Chondrocyte (in vitro differentiated cells): ENCODE results near the gene DNAJC5G. TPM values are rescaled to one million over a fixed set of nuclear protein-coding genes. Genes with fewer than 3 reads are reported as not detected.

Experiments used
- DNase-seq: peaks from one replicate; pipeline ENCODE4 v3.0.0; 2021; ENCODE audit warnings: mixed read lengths, low spot score
- H3K27ac Mint-ChIP-seq: one replicate; pipeline ENCODE4 v1.8.0; 2021; ENCODE audit warnings: mild to moderate bottlenecking, moderate library complexity, mixed read lengths; ENCODE audit not compliant: unreplicated experiment
- H3K27me3 Mint-ChIP-seq: 2 replicates; pipeline ENCODE4 v1.8.0; 2021; ENCODE audit warnings: low read depth, mixed read lengths
- H3K36me3 Mint-ChIP-seq: 2 replicates; pipeline ENCODE4 v1.8.0; 2021; ENCODE audit warnings: low read depth, mixed read lengths
- H3K4me1 Mint-ChIP-seq: 2 replicates; pipeline ENCODE4 v1.8.0; 2021; ENCODE audit warnings: low read depth, mild to moderate bottlenecking, mixed read lengths
- H3K4me3 Mint-ChIP-seq: one replicate; pipeline ENCODE4 v1.8.0; 2021; ENCODE audit warnings: mild to moderate bottlenecking, moderate library complexity, mixed read lengths; ENCODE audit not compliant: unreplicated experiment
- H3K9me3 Mint-ChIP-seq: 2 replicates; pipeline ENCODE4 v1.8.0; 2021; ENCODE audit warnings: low read depth, mixed read lengths
- total RNA-seq: library from RNA; stranded (reverse); gene quantifications from 3 replicates; pipeline ENCODE4 v1.2.1, GENCODE V29; 2021
- TF ChIP-seq, protein P1 (sequence below): fragments of 200-600 bp; sonication (generic); IDR thresholded peaks from 2 replicates; pipeline ENCODE4 v1.5.0; 2021; ENCODE audit warnings: antibody characterized with exemption, mild to moderate bottlenecking, moderate library complexity

DNAJC5G gene
- total RNA-seq, 1 donor from 2014 or later = not detected

DNA sequence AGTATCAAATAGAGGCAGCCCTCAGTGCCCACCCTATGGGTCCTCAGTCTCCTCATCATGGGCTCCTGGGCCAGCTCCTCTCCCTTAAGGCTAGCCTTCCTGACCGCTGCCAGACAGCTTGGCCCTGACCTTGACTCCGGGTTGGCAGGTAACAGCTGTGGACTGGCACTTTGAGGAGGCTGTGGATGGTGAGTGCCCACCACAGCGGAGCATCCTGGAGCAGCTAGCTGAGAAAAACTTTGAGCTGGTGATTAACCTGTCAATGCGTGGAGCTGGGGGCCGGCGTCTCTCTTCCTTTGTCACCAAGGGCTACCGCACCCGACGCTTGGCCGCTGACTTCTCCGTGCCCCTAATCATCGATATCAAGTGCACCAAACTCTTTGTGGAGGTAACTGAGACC lies 39.1 kb upstream of the DNAJC5G start:
- Mint-ChIP-seq H3K27me3 (no peaks in the 10 kb centered on the region), H3K4me1 (no peaks in the 10 kb centered on the region), H3K27ac (no peak overlapping the region), H3K36me3 (peaks cover 73% of the 10 kb centered on the region), H3K9me3 (no peaks in the 10 kb centered on the region), H3K4me3 (no peak overlapping the region)
- TF ChIP-seq, protein P1, sequence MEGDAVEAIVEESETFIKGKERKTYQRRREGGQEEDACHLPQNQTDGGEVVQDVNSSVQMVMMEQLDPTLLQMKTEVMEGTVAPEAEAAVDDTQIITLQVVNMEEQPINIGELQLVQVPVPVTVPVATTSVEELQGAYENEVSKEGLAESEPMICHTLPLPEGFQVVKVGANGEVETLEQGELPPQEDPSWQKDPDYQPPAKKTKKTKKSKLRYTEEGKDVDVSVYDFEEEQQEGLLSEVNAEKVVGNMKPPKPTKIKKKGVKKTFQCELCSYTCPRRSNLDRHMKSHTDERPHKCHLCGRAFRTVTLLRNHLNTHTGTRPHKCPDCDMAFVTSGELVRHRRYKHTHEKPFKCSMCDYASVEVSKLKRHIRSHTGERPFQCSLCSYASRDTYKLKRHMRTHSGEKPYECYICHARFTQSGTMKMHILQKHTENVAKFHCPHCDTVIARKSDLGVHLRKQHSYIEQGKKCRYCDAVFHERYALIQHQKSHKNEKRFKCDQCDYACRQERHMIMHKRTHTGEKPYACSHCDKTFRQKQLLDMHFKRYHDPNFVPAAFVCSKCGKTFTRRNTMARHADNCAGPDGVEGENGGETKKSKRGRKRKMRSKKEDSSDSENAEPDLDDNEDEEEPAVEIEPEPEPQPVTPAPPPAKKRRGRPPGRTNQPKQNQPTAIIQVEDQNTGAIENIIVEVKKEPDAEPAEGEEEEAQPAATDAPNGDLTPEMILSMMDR = no peak
- DNase-seq = peak; percentile 49

DNA sequence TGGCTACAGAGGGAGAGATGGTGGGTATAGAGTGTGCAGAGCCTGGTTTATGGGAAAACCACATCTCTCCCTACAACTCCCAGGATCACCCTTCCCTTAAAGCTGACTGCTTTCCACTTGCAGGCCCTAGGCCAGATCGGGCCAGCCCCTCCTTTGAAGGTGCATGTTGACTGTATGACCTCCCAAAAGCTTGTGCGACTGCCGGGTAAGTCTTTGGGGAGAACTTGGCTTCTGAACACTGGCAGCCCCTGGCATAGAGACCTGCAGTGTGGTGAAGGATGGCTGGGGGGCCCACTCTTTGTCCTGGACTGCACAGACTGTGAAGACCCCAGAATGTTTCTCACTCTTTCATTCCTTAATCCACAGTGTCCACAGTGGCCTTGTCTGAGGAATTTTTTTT lies 38.6 kb upstream of the DNAJC5G start:
- Mint-ChIP-seq H3K4me3 (no peak overlapping the region), H3K27me3 (no peaks in the 10 kb centered on the region), H3K36me3 (peaks cover 73% of the 10 kb centered on the region), H3K9me3 (no peaks in the 10 kb centered on the region), H3K27ac (no peak overlapping the region), H3K4me1 (no peaks in the 10 kb centered on the region)
- TF ChIP-seq, protein P1 = no peak
- DNase-seq = peak; percentile 57

DNA sequence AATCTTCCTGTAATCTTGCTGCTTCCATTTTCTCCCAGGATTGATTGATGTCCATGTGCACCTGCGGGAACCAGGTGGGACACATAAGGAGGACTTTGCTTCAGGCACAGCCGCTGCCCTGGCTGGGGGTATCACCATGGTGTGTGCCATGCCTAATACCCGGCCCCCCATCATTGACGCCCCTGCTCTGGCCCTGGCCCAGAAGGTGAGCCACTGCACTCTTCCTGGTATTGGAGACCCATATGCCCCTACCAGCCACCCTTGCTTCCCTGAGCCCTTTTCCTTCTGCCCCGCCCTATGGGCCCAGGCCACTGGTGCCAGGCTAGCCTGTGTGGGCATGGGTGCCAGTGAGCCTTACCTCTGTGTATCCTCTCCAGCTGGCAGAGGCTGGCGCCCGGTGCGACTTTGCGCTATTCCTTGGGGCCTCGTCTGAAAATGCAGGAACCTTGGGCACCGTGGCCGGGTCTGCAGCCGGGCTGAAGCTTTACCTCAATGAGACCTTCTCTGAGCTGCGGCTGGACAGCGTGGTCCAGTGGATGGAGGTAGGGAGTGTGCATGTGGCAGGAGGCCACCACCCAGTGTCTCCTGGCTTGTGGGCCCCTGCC lies 37.8 kb upstream of the DNAJC5G start:
- Mint-ChIP-seq H3K27ac (no peak overlapping the region), H3K36me3 (peaks cover 76% of the 10 kb centered on the region), H3K4me3 (no peak overlapping the region), H3K9me3 (no peaks in the 10 kb centered on the region), H3K4me1 (no peaks in the 10 kb centered on the region), H3K27me3 (no peaks in the 10 kb centered on the region)
- DNase-seq = peak; percentile 72
- TF ChIP-seq, protein P1 = no peak

DNA sequence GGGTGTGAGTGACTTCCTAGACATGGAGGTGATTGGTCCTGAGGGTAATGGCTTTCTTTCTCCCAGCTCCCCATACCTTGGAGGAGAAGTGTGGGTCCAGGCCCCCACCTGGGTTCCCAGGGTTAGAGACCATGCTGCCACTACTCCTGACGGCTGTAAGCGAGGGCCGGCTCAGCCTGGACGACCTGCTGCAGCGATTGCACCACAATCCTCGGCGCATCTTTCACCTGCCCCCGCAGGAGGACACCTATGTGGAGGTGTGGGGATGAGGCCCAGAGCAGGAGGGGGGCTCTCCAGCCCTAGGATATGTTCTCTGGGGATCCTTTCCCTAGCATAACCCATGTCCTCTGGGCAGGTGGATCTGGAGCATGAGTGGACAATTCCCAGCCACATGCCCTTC lies 36.3 kb upstream of the DNAJC5G start:
- Mint-ChIP-seq H3K9me3 (no peaks in the 10 kb centered on the region), H3K27ac (no peak overlapping the region), H3K27me3 (no peaks in the 10 kb centered on the region), H3K4me3 (no peak overlapping the region), H3K4me1 (no peaks in the 10 kb centered on the region), H3K36me3 (peaks cover 76% of the 10 kb centered on the region)
- DNase-seq = peak; percentile 72
- TF ChIP-seq, protein P1 = no peak

DNA sequence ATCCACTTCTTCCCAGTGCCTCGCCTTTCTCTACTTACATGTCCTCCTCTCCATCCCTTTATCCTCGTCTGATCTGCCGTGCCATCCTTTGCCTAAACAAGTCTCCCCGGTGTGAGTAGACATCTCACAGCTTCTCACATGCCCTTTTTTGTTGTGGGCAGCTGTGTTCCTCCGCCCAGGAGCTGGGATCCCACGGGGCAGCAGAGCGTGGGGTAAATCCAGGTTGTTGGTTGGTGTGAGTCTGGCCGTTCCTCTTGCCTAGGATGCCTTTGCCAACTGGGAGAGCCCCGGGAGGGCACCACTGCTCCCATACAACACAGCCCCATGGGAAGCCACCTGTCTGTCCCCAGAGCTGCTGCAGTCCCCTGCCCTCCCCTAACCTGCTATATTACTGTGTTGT lies 34.8 kb upstream of the DNAJC5G start:
- H3K9me3 Mint-ChIP-seq = no peaks in the 10 kb centered on the region
- H3K27me3 Mint-ChIP-seq = no peaks in the 10 kb centered on the region
- H3K4me1 Mint-ChIP-seq = no peaks in the 10 kb centered on the region
- no peak overlapping the region for H3K4me3 Mint-ChIP-seq
- TF ChIP-seq, protein P1 = no peak
- peak; percentile 68 for DNase-seq
- H3K27ac Mint-ChIP-seq = no peak overlapping the region
- H3K36me3 Mint-ChIP-seq = peaks cover 68% of the 10 kb centered on the region
